AG09309 (cell line): ENCODE results near the gene MORN5.

Experiments used
- DNase-seq: peaks from one replicate; pipeline ENCODE4 v3.0.0-alpha.2; 2010; ENCODE audit warnings: low read depth
- H3K4me3 ChIP-seq: 2 replicates; pipeline ENCODE4 v1.5.1; 2011; ENCODE audit warnings: mild to moderate bottlenecking, low read depth, low read length, moderate library complexity; ENCODE audit not compliant: control insufficient read depth
- CTCF ChIP-seq: IDR thresholded peaks from 2 replicates; pipeline ENCODE4 v1.5.1; 2011; ENCODE audit warnings: mild to moderate bottlenecking, low read depth, low read length, inconsistent platforms; ENCODE audit not compliant: insufficient read depth, control insufficient read depth; ENCODE audit errors: missing control alignments

The MORN5 gene

GRCh38 chr9:122134822-122135528, 24.7 kb upstream of the MORN5 start:
- no peak overlapping the region for H3K4me3 ChIP-seq
- TF ChIP-seq CTCF, result no peak

GRCh38 chr9:122135529-122135859, 24.2 kb upstream of the MORN5 start:
- DNase-seq, result no peak
- H3K4me3 ChIP-seq, result no peak overlapping the region
- TF ChIP-seq CTCF, result no peak

More at GRCh38 chr9:122134822-122135528, 24.7 kb upstream of the MORN5 start:
- no peak for DNase-seq

GRCh38 chr9:122138560-122139268, 21.0 kb upstream of the MORN5 start:
- no peak overlapping the region for H3K4me3 ChIP-seq
- no peak for TF ChIP-seq CTCF
- no peak for DNase-seq

GRCh38 chr9:122140368-122141193, 19.1 kb upstream of the MORN5 start:
- TF ChIP-seq CTCF, result no peak
- no peak overlapping the region for H3K4me3 ChIP-seq
- no peak for DNase-seq

GRCh38 chr9:122141671-122142070, 18.0 kb upstream of the MORN5 start:
- no peak for DNase-seq
- H3K4me3 ChIP-seq, result no peak overlapping the region
- TF ChIP-seq CTCF, result no peak

- H3K4me3 ChIP-seq, result no peak overlapping the region
- no peak for DNase-seq
- TF ChIP-seq CTCF, result no peak
Observed at GRCh38 chr9:122143296-122143695, 16.4 kb upstream of the MORN5 start.
